SIG-M5 (cell line): ENCODE measurements around the gene RTN4IP1.

Source experiments
- DNase-seq: peaks from one replicate; lab custom pipeline; 2025; lab: John Stamatoyannopoulos, UW

The RTN4IP1 gene

GRCh38 chr6:106546691-106547414 lies 82.4 kb downstream of the RTN4IP1 start:
- DNase-seq = peak; percentile 17

- DNase-seq = no peak
Measured at GRCh38 chr6:106546261-106546690, 83.0 kb downstream of the RTN4IP1 start.

GRCh38 chr6:106540907-106541306 lies 88.4 kb downstream of the RTN4IP1 start:
- DNase-seq = no peak

GRCh38 chr6:106540432-106540831 lies 88.9 kb downstream of the RTN4IP1 start:
- DNase-seq = no peak

GRCh38 chr6:106539936-106540335 lies 89.4 kb downstream of the RTN4IP1 start:
- DNase-seq = no peak

GRCh38 chr6:106538145-106538544 lies 91.2 kb downstream of the RTN4IP1 start:
- DNase-seq = no peak

GRCh38 chr6:106537662-106538061 lies 91.6 kb downstream of the RTN4IP1 start:
- DNase-seq = no peak

GRCh38 chr6:106536851-106537250 lies 92.4 kb downstream of the RTN4IP1 start:
- DNase-seq = no peak

GRCh38 chr6:106536357-106536756 lies 92.9 kb downstream of the RTN4IP1 start:
- DNase-seq = no peak

GRCh38 chr6:106535012-106535411 lies 94.3 kb downstream of the RTN4IP1 start:
- no peak for DNase-seq

GRCh38 chr6:106534564-106534982 lies 94.7 kb downstream of the RTN4IP1 start:
- DNase-seq = no peak

- DNase-seq = no peak
Measured at GRCh38 chr6:106534004-106534403, 95.3 kb downstream of the RTN4IP1 start.

GRCh38 chr6:106533054-106533453 lies 96.2 kb downstream of the RTN4IP1 start:
- no peak for DNase-seq

- DNase-seq = no peak
Measured at GRCh38 chr6:106530502-106530901, 98.8 kb downstream of the RTN4IP1 start.

GRCh38 chr6:106530026-106530425 lies 99.3 kb downstream of the RTN4IP1 start:
- no peak for DNase-seq

- DNase-seq = no peak
Measured at GRCh38 chr6:106529438-106529837, 99.9 kb downstream of the RTN4IP1 start.

- no peak for DNase-seq
Measured at GRCh38 chr6:106528521-106528920, 100.8 kb downstream of the RTN4IP1 start.

GRCh38 chr6:106527979-106528378 lies 101.3 kb downstream of the RTN4IP1 start:
- DNase-seq = no peak

GRCh38 chr6:106527117-106527516 lies 102.2 kb downstream of the RTN4IP1 start:
- DNase-seq = no peak

GRCh38 chr6:106525882-106526275 lies 103.4 kb downstream of the RTN4IP1 start:
- no peak for DNase-seq

- no peak for DNase-seq
Measured at GRCh38 chr6:106525107-106525881, 104.0 kb downstream of the RTN4IP1 start.

- no peak for DNase-seq
Measured at GRCh38 chr6:106522562-106523250, 106.6 kb downstream of the RTN4IP1 start.
